Astrocyte (in vitro differentiated cells and primary cell): ENCODE measurements around the gene HIC2.
"Not testable (repeated sequence)": the region's sequence is repeated elsewhere in the genome, so short reads cannot be mapped to it uniquely, and the experiment has no call there.

ENCODE experiments used
- EZH2 ChIP-seq: IDR thresholded peaks from 2 replicates; pipeline ENCODE4 v1.6.1; 2012; ENCODE audit warnings: mild to moderate bottlenecking, low read length, inconsistent platforms; ENCODE audit not compliant: insufficient read depth
- TF ChIP-seq, protein P1 (sequence below): IDR thresholded peaks from 2 replicates; pipeline ENCODE4 v1.5.1; 2011; ENCODE audit warnings: low read depth, mild to moderate bottlenecking, inconsistent platforms, low read length, moderate library complexity; ENCODE audit not compliant: insufficient read depth

DNA sequence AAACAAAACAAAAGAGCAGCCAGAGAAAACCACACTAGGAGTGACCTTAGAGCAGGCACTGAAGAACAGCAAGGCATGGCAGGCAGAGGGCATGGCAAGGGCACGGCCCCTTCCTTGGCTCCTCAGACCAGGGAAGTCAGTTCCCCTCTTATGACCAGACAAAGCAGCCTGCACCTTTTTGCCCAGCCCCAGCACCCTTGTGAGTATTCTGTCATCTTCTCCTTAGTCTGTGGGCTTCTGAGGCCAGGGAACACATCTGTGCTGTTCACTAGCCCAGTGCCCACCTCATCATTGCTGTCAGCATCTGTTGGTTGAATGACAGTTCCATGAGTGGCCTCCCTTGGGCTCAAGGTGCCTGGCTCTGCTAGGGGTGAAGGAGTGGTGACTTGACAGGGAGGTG, 10.0 kb upstream of the HIC2 start:
- TF ChIP-seq EZH2, result not testable (repeated sequence)
- TF ChIP-seq, protein P1, sequence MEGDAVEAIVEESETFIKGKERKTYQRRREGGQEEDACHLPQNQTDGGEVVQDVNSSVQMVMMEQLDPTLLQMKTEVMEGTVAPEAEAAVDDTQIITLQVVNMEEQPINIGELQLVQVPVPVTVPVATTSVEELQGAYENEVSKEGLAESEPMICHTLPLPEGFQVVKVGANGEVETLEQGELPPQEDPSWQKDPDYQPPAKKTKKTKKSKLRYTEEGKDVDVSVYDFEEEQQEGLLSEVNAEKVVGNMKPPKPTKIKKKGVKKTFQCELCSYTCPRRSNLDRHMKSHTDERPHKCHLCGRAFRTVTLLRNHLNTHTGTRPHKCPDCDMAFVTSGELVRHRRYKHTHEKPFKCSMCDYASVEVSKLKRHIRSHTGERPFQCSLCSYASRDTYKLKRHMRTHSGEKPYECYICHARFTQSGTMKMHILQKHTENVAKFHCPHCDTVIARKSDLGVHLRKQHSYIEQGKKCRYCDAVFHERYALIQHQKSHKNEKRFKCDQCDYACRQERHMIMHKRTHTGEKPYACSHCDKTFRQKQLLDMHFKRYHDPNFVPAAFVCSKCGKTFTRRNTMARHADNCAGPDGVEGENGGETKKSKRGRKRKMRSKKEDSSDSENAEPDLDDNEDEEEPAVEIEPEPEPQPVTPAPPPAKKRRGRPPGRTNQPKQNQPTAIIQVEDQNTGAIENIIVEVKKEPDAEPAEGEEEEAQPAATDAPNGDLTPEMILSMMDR, result not testable (repeated sequence)
